Sigmoid colon (tissue), 3 donors: Measurements from ENCODE around the gene TMOD3.

Source experiments
- POLR2A ChIP-seq, 2 donors: fragments of 450-650 bp; IDR thresholded peaks; one replicate each; pipeline ENCODE4 v1.6.1; 2016; ENCODE audit warnings: antibody characterized with exemption in 2 of 2, mild to moderate bottlenecking in 2 of 2, moderate library complexity in 2 of 2
- TF ChIP-seq, protein P1 (sequence below), 4 experiments: fragments of 450-650 bp in 3 of 4; fragments of 200-600 bp in 1 of 4; IDR thresholded peaks; one replicate each; pipeline ENCODE4 v1.5.1; 2016 to 2019; ENCODE audit warnings: antibody characterized with exemption in 4 of 4, mild to moderate bottlenecking in 3 of 4, moderate library complexity in 2 of 4

DNA sequence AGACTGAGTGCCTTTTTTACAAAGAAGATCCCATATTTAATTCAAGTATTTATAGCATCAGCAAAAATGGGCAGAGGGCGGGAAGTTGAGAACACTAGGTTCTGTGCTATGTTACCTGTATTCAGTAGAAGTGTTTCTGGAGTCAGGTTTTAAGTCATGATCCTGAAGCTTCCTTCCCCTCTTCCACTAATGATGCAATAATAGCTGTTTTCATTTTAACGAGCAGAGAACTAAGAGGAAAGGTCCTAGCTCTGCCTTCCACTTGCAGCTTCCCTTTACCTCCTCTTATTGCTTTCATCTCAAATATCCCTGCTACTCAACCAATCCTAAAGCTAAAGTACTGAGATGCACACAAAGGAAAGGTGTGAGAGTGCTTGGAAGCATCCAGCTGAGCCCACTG is 16.9 kb upstream of the TMOD3 start:
- no peak for TF ChIP-seq POLR2A (IDR thresholded peaks at IDR 0.05)
- TF ChIP-seq, protein P1, sequence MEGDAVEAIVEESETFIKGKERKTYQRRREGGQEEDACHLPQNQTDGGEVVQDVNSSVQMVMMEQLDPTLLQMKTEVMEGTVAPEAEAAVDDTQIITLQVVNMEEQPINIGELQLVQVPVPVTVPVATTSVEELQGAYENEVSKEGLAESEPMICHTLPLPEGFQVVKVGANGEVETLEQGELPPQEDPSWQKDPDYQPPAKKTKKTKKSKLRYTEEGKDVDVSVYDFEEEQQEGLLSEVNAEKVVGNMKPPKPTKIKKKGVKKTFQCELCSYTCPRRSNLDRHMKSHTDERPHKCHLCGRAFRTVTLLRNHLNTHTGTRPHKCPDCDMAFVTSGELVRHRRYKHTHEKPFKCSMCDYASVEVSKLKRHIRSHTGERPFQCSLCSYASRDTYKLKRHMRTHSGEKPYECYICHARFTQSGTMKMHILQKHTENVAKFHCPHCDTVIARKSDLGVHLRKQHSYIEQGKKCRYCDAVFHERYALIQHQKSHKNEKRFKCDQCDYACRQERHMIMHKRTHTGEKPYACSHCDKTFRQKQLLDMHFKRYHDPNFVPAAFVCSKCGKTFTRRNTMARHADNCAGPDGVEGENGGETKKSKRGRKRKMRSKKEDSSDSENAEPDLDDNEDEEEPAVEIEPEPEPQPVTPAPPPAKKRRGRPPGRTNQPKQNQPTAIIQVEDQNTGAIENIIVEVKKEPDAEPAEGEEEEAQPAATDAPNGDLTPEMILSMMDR (IDR thresholded peaks at IDR 0.05), result no peak
